ENCODE results near the gene WDR12. TPM values are rescaled to one million over a fixed set of nuclear protein-coding genes. Genes with fewer than 3 reads are reported as not detected.

WDR12 gene
- total and polyA plus RNA-seq, 2 of the 13 experiments (the other 11 are each of a cell fraction or from before 2014, with no cell fraction given), result 94.4 to 216 TPM

- TF ChIP-seq ZNF672 (CRISPR knock-in tag; IDR thresholded peaks at IDR 0.05) (no peak), POLR2AphosphoS5 (IDR thresholded peaks at IDR 0.05; ENCODE audit: low read depth, low read length) (0 out of 2 replicates have a peak, but pooled peaks have one; percentile 8), RNF2 (conservative IDR thresholded peaks at IDR 0.05; ENCODE audit: low read depth) (no peak), SP2 (CRISPR knock-in tag; IDR thresholded peaks at IDR 0.05) (0 out of 2 replicates have a peak, but pooled peaks have one; percentile 11), ELF3 (CRISPR knock-in tag; IDR thresholded peaks at IDR 0.05) (no peak), ASH2L (IDR thresholded peaks at IDR 0.05; ENCODE audit: insufficient read length, low read depth, low read length) (peak; percentile 88), HOXA3 (CRISPR knock-in tag; IDR thresholded peaks at IDR 0.05) (0 out of 2 replicates have a peak, but pooled peaks have one; percentile 46), ZMYM4 (CRISPR knock-in tag; IDR thresholded peaks at IDR 0.05) (no peak; the same call in 1 of the 2 replicates), ZNF670 (CRISPR knock-in tag; IDR thresholded peaks at IDR 0.05; ENCODE audit: borderline replicate concordance) (no peak), PAXIP1 (CRISPR knock-in tag; conservative IDR thresholded peaks at IDR 0.05) (peak; percentile 5; the same call in 1 of the 2 replicates), TSC22D2 (CRISPR knock-in tag; IDR thresholded peaks at IDR 0.05; ENCODE audit: borderline replicate concordance) (peak; percentile 76; the same call in 1 of the 2 replicates), ZNF12 (CRISPR knock-in tag; IDR thresholded peaks at IDR 0.05) (no peak), ZNF136 (CRISPR knock-in tag; IDR thresholded peaks at IDR 0.05; ENCODE audit: low read depth) (no peak)
- TF ChIP-seq, protein P1, sequence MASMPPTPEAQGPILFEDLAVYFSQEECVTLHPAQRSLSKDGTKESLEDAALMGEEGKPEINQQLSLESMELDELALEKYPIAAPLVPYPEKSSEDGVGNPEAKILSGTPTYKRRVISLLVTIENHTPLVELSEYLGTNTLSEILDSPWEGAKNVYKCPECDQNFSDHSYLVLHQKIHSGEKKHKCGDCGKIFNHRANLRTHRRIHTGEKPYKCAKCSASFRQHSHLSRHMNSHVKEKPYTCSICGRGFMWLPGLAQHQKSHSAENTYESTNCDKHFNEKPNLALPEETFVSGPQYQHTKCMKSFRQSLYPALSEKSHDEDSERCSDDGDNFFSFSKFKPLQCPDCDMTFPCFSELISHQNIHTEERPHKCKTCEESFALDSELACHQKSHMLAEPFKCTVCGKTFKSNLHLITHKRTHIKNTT (CRISPR knock-in tag; IDR thresholded peaks at IDR 0.05), result 0 out of 2 replicates have a peak, but pooled peaks have one; percentile 70
- TF ChIP-seq, protein P2, sequence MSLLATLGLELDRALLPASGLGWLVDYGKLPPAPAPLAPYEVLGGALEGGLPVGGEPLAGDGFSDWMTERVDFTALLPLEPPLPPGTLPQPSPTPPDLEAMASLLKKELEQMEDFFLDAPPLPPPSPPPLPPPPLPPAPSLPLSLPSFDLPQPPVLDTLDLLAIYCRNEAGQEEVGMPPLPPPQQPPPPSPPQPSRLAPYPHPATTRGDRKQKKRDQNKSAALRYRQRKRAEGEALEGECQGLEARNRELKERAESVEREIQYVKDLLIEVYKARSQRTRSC (CRISPR knock-in tag; IDR thresholded peaks at IDR 0.05; ENCODE audit: low read depth), result no peak; the same call in 1 of the 2 replicates
- TF ChIP-seq, protein P3, sequence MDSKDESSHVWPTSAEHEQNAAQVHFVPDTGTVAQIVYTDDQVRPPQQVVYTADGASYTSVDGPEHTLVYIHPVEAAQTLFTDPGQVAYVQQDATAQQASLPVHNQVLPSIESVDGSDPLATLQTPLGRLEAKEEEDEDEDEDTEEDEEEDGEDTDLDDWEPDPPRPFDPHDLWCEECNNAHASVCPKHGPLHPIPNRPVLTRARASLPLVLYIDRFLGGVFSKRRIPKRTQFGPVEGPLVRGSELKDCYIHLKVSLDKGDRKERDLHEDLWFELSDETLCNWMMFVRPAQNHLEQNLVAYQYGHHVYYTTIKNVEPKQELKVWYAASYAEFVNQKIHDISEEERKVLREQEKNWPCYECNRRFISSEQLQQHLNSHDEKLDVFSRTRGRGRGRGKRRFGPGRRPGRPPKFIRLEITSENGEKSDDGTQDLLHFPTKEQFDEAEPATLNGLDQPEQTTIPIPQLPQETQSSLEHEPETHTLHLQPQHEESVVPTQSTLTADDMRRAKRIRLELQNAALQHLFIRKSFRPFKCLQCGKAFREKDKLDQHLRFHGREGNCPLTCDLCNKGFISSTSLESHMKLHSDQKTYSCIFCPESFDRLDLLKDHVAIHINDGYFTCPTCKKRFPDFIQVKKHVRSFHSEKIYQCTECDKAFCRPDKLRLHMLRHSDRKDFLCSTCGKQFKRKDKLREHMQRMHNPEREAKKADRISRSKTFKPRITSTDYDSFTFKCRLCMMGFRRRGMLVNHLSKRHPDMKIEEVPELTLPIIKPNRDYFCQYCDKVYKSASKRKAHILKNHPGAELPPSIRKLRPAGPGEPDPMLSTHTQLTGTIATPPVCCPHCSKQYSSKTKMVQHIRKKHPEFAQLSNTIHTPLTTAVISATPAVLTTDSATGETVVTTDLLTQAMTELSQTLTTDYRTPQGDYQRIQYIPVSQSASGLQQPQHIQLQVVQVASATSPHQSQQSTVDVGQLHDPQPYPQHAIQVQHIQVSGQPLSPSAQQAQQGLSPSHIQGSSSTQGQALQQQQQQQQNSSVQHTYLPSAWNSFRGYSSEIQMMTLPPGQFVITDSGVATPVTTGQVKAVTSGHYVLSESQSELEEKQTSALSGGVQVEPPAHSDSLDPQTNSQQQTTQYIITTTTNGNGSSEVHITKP (CRISPR knock-in tag; IDR thresholded peaks at IDR 0.05; ENCODE audit: low read depth), result no peak
These were observed 40.0 kb downstream of the WDR12 start, which contains the start of gene ICA1L (continued) for GRCh38 chr2:202871300-202872141.
